IMR-90 (cell line): ENCODE results near the gene RNF34. TPM values are rescaled to one million over a fixed set of nuclear protein-coding genes. Genes with fewer than 3 reads are reported as not detected.
A peak's percentile ranks its signal among the peaks of the same experiment; 100 is the strongest.

ENCODE experiments used
- ATAC-seq: fragments of 200-7000 bp; cut with Tn5 transposase; 2 replicates; pipeline ENCODE4 v1.9.1; 2020; ENCODE audit warnings: low read depth, mild to moderate bottlenecking, moderate library complexity
- BruUV-seq: library from RNA; stranded (reverse); fragments of 400-500 nt; replicated peaks from 2 replicates; lab custom pipeline; 2021; lab: Mats Ljungman, UMichigan
- CTCF ChIA-PET: fragments of 300-600 bp; formaldehyde crosslinking; extraction: SDS; loops from one replicate; lab custom pipeline; 2021; ENCODE audit warnings: antibody characterized with exemption; lab: Yijun Ruan, JAX
- POLR2A ChIA-PET: fragments of 300-600 bp; sonication (Branson Sonifier 250); formaldehyde crosslinking; loops from one replicate; lab custom pipeline; 2022; ENCODE audit warnings: antibody characterized with exemption; ENCODE audit not compliant: unreplicated experiment; lab: Charles Lee
- DNase-seq: peaks from one replicate; pipeline ENCODE4 v3.0.0; 2013
- H2AFZ ChIP-seq: replicated peaks from 2 replicates; pipeline ENCODE3; 2013; ENCODE audit warnings: low read length, mild to moderate bottlenecking; ENCODE audit not compliant: poor library complexity
- H2AK5ac ChIP-seq: 2 replicates; pipeline ENCODE4 v1.6.1; 2013; ENCODE audit warnings: low read depth, low read length, inconsistent platforms
- H2AK9ac ChIP-seq: replicated peaks from 2 replicates; pipeline ENCODE3; 2013; ENCODE audit warnings: mild to moderate bottlenecking, low read depth, low read length, moderate library complexity; ENCODE audit not compliant: poor library complexity
- H2BK120ac ChIP-seq: 2 replicates; pipeline ENCODE4 v1.6.1; 2013; ENCODE audit warnings: low read depth, low read length, inconsistent platforms
- H2BK15ac ChIP-seq: 3 replicates; pipeline ENCODE4 v1.6.1; 2013; ENCODE audit warnings: low read depth, low read length, inconsistent platforms
- H2BK20ac ChIP-seq: 2 replicates; pipeline ENCODE4 v1.6.1; 2013; ENCODE audit warnings: low read depth, mild to moderate bottlenecking, inconsistent platforms, low read length, moderate library complexity
- H2BK5ac ChIP-seq: 2 replicates; pipeline ENCODE4 v1.6.1; 2013; ENCODE audit warnings: mild to moderate bottlenecking, low read depth, low read length, inconsistent platforms; ENCODE audit not compliant: poor library complexity, severe bottlenecking
- H3K14ac ChIP-seq: replicated peaks from 2 replicates; pipeline ENCODE4 v1.6.1; 2013; ENCODE audit warnings: low read depth, low read length, inconsistent platforms
- H3K18ac ChIP-seq: 2 replicates; pipeline ENCODE4 v1.6.1; 2013; ENCODE audit warnings: low read depth, low read length, control low read depth
- H3K23ac ChIP-seq: 2 replicates; pipeline ENCODE4 v1.6.1; 2013; ENCODE audit warnings: low read depth, low read length, inconsistent platforms
- H3K27ac ChIP-seq: 2 replicates; pipeline ENCODE4 v1.5.1; 2013; ENCODE audit warnings: mild to moderate bottlenecking, control low read depth, low read length; ENCODE audit not compliant: insufficient read depth
- H3K27me3 ChIP-seq: 2 replicates; pipeline ENCODE4 v1.6.1; 2013; ENCODE audit warnings: low read length; ENCODE audit not compliant: control insufficient read depth, insufficient read depth
- H3K36me3 ChIP-seq: 2 replicates; pipeline ENCODE4 v1.6.1; 2013; ENCODE audit warnings: low read length, mixed read lengths; ENCODE audit not compliant: control insufficient read depth, insufficient read depth
- H3K4ac ChIP-seq: 2 replicates; pipeline ENCODE4 v1.6.1; 2013; ENCODE audit warnings: low read depth, low read length, inconsistent platforms
- H3K4me1 ChIP-seq: 2 replicates; pipeline ENCODE4 v1.6.1; 2013; ENCODE audit warnings: low read length, mixed read lengths; ENCODE audit not compliant: control insufficient read depth, insufficient read depth
- H3K4me2 ChIP-seq: 2 replicates; pipeline ENCODE4 v1.6.1; 2013; ENCODE audit warnings: low read depth, mild to moderate bottlenecking, control low read depth, low read length, moderate library complexity
- H3K4me3 ChIP-seq: 2 replicates; pipeline ENCODE4 v1.5.1; 2013; ENCODE audit warnings: low read depth, mild to moderate bottlenecking, control low read depth, low read length, moderate library complexity; ENCODE audit not compliant: insufficient read depth
- H3K56ac ChIP-seq: 2 replicates; pipeline ENCODE4 v1.6.1; 2013; ENCODE audit warnings: low read length, inconsistent platforms; ENCODE audit not compliant: insufficient read depth; ENCODE audit errors: extremely low read depth
- H3K79me1 ChIP-seq, 2 experiments: 2 replicates each; pipeline ENCODE4 v1.6.1; 2013; ENCODE audit warnings: low read length in 2 of 2, inconsistent platforms in 1 of 2, low read depth in 1 of 2
- H3K9ac ChIP-seq: 2 replicates; pipeline ENCODE4 v1.6.1; 2013; ENCODE audit warnings: low read depth, low read length, control low read depth
- H3K9me1 ChIP-seq: 2 replicates; pipeline ENCODE4 v1.6.1; 2013; ENCODE audit warnings: low read length, inconsistent platforms; ENCODE audit not compliant: insufficient read depth
- H3K9me3 ChIP-seq: 2 replicates; pipeline ENCODE4 v1.6.1; 2013; ENCODE audit warnings: low read length; ENCODE audit not compliant: control insufficient read depth, insufficient read depth
- H4K20me1 ChIP-seq: 2 replicates; pipeline ENCODE4 v1.6.1; 2013; ENCODE audit warnings: low read length, inconsistent platforms; ENCODE audit not compliant: insufficient read depth
- H4K5ac ChIP-seq: 2 replicates; pipeline ENCODE4 v1.6.1; 2013; ENCODE audit warnings: mild to moderate bottlenecking, low read depth, low read length, control low read depth
- H4K8ac ChIP-seq, 2 experiments: 2 replicates each; pipeline ENCODE4 v1.6.1; 2013; ENCODE audit warnings: low read depth in 2 of 2, low read length in 2 of 2, control low read depth in 1 of 2, inconsistent platforms in 1 of 2
- H4K91ac ChIP-seq: 2 replicates; pipeline ENCODE4 v1.6.1; 2013; ENCODE audit warnings: low read depth, low read length, inconsistent platforms; ENCODE audit not compliant: insufficient read depth
- BHLHE40 ChIP-seq: fragments of 150-350 bp; IDR thresholded peaks from 2 replicates; pipeline ENCODE4 v1.6.1; 2016; ENCODE audit warnings: mild to moderate bottlenecking, low read depth, low read length
- CEBPB ChIP-seq: IDR thresholded peaks from 2 replicates; pipeline ENCODE4 v1.6.1; 2012; ENCODE audit warnings: low read depth, low read length, improper control_type of control experiment
- CHD1 ChIP-seq: IDR thresholded peaks from 2 replicates; pipeline ENCODE4 v1.6.1; 2012; ENCODE audit warnings: low read depth, low read length, improper control_type of control experiment
- CTCF ChIP-seq: conservative IDR thresholded peaks from 2 replicates; pipeline ENCODE4 v1.5.1; 2012; ENCODE audit warnings: mild to moderate bottlenecking, low read depth, low read length, improper control_type of control experiment
- FOS ChIP-seq: fragments of 150-350 bp; IDR thresholded peaks from 2 replicates; pipeline ENCODE4 v1.6.1; 2016; ENCODE audit warnings: low read depth, low read length
- MAFK ChIP-seq: IDR thresholded peaks from 2 replicates; pipeline ENCODE4 v1.6.1; 2012; ENCODE audit warnings: low read depth, low read length, improper control_type of control experiment
- MAZ ChIP-seq: IDR thresholded peaks from 2 replicates; pipeline ENCODE4 v1.6.1; 2012; ENCODE audit warnings: low read depth, mild to moderate bottlenecking, low read length, improper control_type of control experiment, moderate library complexity, borderline replicate concordance
- MXI1 ChIP-seq: IDR thresholded peaks from 2 replicates; pipeline ENCODE4 v1.6.1; 2012; ENCODE audit warnings: low read depth, mild to moderate bottlenecking, low read length, moderate library complexity, borderline replicate concordance
- NFE2L2 ChIP-seq: fragments of 150-350 bp; IDR thresholded peaks from 2 replicates; pipeline ENCODE4 v1.6.1; 2016; ENCODE audit warnings: low read depth, mild to moderate bottlenecking, low read length
- POLR2A ChIP-seq: IDR thresholded peaks from 2 replicates; pipeline ENCODE4 v1.6.1; 2012; ENCODE audit warnings: mild to moderate bottlenecking, low read depth, low read length
- RAD21 ChIP-seq: IDR thresholded peaks from 2 replicates; pipeline ENCODE4 v1.6.1; 2012; ENCODE audit warnings: low read length, improper control_type of control experiment
- RCOR1 ChIP-seq: IDR thresholded peaks from 2 replicates; pipeline ENCODE4 v1.6.1; 2012; ENCODE audit warnings: mild to moderate bottlenecking, low read length, improper control_type of control experiment; ENCODE audit not compliant: insufficient replicate concordance
- RFX5 ChIP-seq: IDR thresholded peaks from 2 replicates; pipeline ENCODE4 v1.8.0; 2012; ENCODE audit warnings: low read depth, mild to moderate bottlenecking, low read length, moderate library complexity
- SMC3 ChIP-seq: fragments of 150-350 bp; IDR thresholded peaks from 2 replicates; pipeline ENCODE4 v1.6.1; 2016; ENCODE audit warnings: low read depth, mild to moderate bottlenecking, antibody characterized with exemption, low read length, moderate library complexity
- WGBS, 2 experiments: methylation state at CpG; one replicate each; pipeline versions ENCODE4 v1.1.5 to v1.1.7; 2013; ENCODE audit warnings: missing lambda C conversion rate in 2 of 2; ENCODE audit not compliant: insufficient read length in 1 of 2; ENCODE audit errors: extremely low coverage in 2 of 2; 5-methylcytosine and 5-hydroxymethylcytosine counted together
- dilution Hi-C: fragments of 300-500 bp; cut with HindIII; formaldehyde crosslinking; loops from one replicate; pipeline ENCODE4 v1.14.3; 2018; ENCODE audit warnings: low sequenced_read_pairs; ENCODE audit not compliant: unreplicated experiment
- in situ Hi-C: fragments of 300-500 bp; cut with MboI; formaldehyde crosslinking; loops from 3 replicates; pipeline ENCODE4 v1.14.3; 2019; ENCODE audit warnings: low sequenced_read_pairs, inconsistent platforms, mixed read lengths
- intact Hi-C: fragments of 100-400 bp; cut with micrococcal nuclease; formaldehyde crosslinking; loops from 2 replicates; pipeline ENCODE4 v1.10.0; 2022
- polyA plus RNA-seq, 3 experiments: library from polyadenylated mRNA; depleted of rRNA; stranded (reverse); fragments of >200 nt; gene quantifications; 2 replicates each; pipeline ENCODE4 v1.2.3, GENCODE V29; 2012; ENCODE audit warnings: low replicate concordance in 1 of 3
- total RNA-seq: library from RNA; depleted of rRNA; stranded (reverse); fragments of >200 nt; gene quantifications from 2 replicates; pipeline ENCODE4 v1.2.3, GENCODE V29; 2012
- TF ChIP-seq, protein P1 (sequence below): fragments of 150-350 bp; IDR thresholded peaks from 2 replicates; pipeline ENCODE4 v1.6.1; 2016; ENCODE audit warnings: low read depth, mild to moderate bottlenecking, low read length, moderate library complexity, borderline replicate concordance
- TF ChIP-seq, protein P2 (sequence below): fragments of 150-350 bp; IDR thresholded peaks from 2 replicates; pipeline ENCODE4 v1.6.1; 2017; ENCODE audit warnings: mild to moderate bottlenecking, antibody characterized with exemption, low read length, low read depth

Gene RNF34
- total and polyA plus RNA-seq, 2 of the 4 experiments (the other 2 are of a cell fraction): 33.2 to 69.5 TPM

DNA sequence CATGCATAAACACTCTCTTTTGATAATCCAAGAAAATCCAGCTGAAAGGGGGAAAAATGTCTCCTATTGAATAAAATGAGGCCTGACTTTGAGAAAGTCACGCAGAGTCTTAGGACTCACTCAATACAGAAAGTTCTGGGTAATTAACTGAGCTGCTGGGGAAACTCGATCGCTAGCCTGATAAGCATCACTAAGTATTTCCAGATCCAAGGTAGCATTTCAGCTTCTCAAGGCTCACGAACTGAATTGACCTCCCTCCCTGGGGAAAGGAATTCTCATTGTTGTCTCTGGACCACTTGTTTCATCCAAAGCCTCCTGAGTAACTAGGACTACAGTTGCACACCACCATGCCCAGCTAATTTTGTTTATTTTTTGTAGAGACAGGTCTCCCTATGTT lies 33.9 kb upstream of the RNF34 start:
- H3K27me3 ChIP-seq: 0 out of 2 replicates have a peak, but pooled peaks cover 1% of the 10 kb centered on the region
- H3K9ac ChIP-seq: no peak overlapping the region
- no TSS peak for BruUV-seq
- ChIA-PET POLR2A (interaction anchor here (1.2 kb wide), 1 partner anchor 14 kb away, joined by 3 read pairs; the partner anchor contains the start of gene ANAPC5), CTCF (no interaction called here)
- H3K4ac ChIP-seq: no peak overlapping the region
- TF ChIP-seq CHD1: no peak
- no peak for TF ChIP-seq RCOR1
- TF ChIP-seq, protein P1, sequence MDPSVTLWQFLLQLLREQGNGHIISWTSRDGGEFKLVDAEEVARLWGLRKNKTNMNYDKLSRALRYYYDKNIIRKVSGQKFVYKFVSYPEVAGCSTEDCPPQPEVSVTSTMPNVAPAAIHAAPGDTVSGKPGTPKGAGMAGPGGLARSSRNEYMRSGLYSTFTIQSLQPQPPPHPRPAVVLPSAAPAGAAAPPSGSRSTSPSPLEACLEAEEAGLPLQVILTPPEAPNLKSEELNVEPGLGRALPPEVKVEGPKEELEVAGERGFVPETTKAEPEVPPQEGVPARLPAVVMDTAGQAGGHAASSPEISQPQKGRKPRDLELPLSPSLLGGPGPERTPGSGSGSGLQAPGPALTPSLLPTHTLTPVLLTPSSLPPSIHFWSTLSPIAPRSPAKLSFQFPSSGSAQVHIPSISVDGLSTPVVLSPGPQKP: no peak
- TF ChIP-seq SMC3: no peak
- TF ChIP-seq BHLHE40: no peak
- no peak for TF ChIP-seq RAD21
- TF ChIP-seq RFX5: no peak
- TF ChIP-seq MXI1: no peak
- TF ChIP-seq, protein P2, sequence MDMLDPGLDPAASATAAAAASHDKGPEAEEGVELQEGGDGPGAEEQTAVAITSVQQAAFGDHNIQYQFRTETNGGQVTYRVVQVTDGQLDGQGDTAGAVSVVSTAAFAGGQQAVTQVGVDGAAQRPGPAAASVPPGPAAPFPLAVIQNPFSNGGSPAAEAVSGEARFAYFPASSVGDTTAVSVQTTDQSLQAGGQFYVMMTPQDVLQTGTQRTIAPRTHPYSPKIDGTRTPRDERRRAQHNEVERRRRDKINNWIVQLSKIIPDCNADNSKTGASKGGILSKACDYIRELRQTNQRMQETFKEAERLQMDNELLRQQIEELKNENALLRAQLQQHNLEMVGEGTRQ: no peak
- no peak for TF ChIP-seq MAZ
- TF ChIP-seq NFE2L2: no peak
- TF ChIP-seq POLR2A: no peak
- no peak for TF ChIP-seq FOS
- no peak for TF ChIP-seq CEBPB
- no peak for TF ChIP-seq MAFK
- TF ChIP-seq CTCF: no peak
- no peak overlapping the region for H3K4me3 ChIP-seq
- no peak overlapping the region for H2AK5ac ChIP-seq
- no peak overlapping the region for H4K5ac ChIP-seq
- peak overlapping the region; percentile 59; the same call in 1 of the 2 replicates for H3K23ac ChIP-seq
- H3K4me1 ChIP-seq: no peaks in the 10 kb centered on the region
- H3K27ac ChIP-seq: no peak overlapping the region
- WGBS, 2 experiments: 60% methylated on average over 3 of the region's 4 CpGs; no CpG with 5 or more reads in 1 of the 2 experiments
- no peaks in the 10 kb centered on the region for H3K9me1 ChIP-seq
- no peak overlapping the region for H2AK9ac ChIP-seq
- in situ Hi-C loops (no loop called here), dilution Hi-C loops (no loop called here), intact Hi-C loops (no loop called here)
- H2BK5ac ChIP-seq: no peak overlapping the region
- H3K56ac ChIP-seq: no peak overlapping the region
- ATAC-seq (no peak), DNase-seq (no peak)
- no peak overlapping the region for H2BK20ac ChIP-seq
- no peaks in the 10 kb centered on the region for H3K9me3 ChIP-seq
- H2BK15ac ChIP-seq: no peak overlapping the region
- H3K4me2 ChIP-seq: no peak overlapping the region
- no peak overlapping the region for H3K18ac ChIP-seq
- H3K14ac ChIP-seq: no peak overlapping the region
- H3K36me3 ChIP-seq: no peaks in the 10 kb centered on the region
- H2AFZ ChIP-seq: no peak overlapping the region
- H4K8ac ChIP-seq: no peak overlapping the region
- no peaks in the 10 kb centered on the region for H4K20me1 ChIP-seq
- H4K91ac ChIP-seq: no peak overlapping the region
- no peaks in the 10 kb centered on the region for H3K79me1 ChIP-seq
- H2BK120ac ChIP-seq: no peak overlapping the region
